ENCODE measurements around the gene CTDSPL.

CTDSPL gene

DNA sequence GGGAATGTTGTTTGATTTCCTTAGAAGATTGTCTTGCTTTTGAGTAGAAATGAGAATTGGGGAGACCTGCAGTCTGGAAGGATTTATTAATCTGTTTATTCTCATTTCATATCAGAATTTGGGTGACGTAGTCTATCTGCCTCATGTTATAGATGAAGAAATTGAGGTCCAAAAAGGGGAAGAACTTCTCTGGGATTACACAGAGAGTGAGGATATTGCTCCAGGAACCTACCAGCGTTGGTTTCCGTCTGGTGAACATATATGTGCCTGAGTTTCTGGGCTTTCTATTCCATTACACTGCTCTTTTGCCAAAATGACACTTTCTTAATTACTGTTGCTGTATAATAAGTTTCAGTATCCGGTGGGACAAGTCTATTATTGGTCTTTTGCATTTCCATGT lies 51.8 kb downstream of the CTDSPL start:
- no peaks in the 10 kb centered on the region for H3K9me3 ChIP-seq (ENCODE audit: insufficient read depth, low read length, severe bottlenecking)
- H4K20me1 ChIP-seq (ENCODE audit: insufficient read depth, low read length): peaks cover 46% of the 10 kb centered on the region; the same call in 1 of the 2 replicates
- H2AFZ ChIP-seq (ENCODE audit: low read depth, low read length): no peak overlapping the region
- H3K27me3 ChIP-seq (ENCODE audit: insufficient read depth, low read length, poor library complexity): no peaks in the 10 kb centered on the region
- H3K9ac ChIP-seq (ENCODE audit: low read depth, low read length): no peak overlapping the region
- TF ChIP-seq EZH2 (IDR thresholded peaks at IDR 0.05; ENCODE audit: borderline replicate concordance, low read depth, low read length, severe bottlenecking) (no peak), CTCF (IDR thresholded peaks at IDR 0.05; ENCODE audit: borderline replicate concordance, extremely low read depth, low read length, poor library complexity, severe bottlenecking) (no peak)
- DNase-seq (no peak), ATAC-seq (ENCODE audit: insufficient read depth, low read depth) (no peak)
- H3K4me3 ChIP-seq (ENCODE audit: low read depth in 1 of 2, low read length in 2 of 2): no peak overlapping the region
- no peaks in the 10 kb centered on the region for H3K36me3 ChIP-seq (ENCODE audit: insufficient read depth, low read length)
- no peak overlapping the region for H3K27ac ChIP-seq (ENCODE audit: low read length)
- no peak overlapping the region for H3K4me2 ChIP-seq (ENCODE audit: insufficient read depth, low read length)
- no peaks in the 10 kb centered on the region; the same call in 1 of the 2 replicates for H3K4me1 ChIP-seq (ENCODE audit: insufficient read depth, low read length)
- H3K79me2 ChIP-seq (ENCODE audit: insufficient read depth, low read length): peaks cover 22% of the 10 kb centered on the region; the same call in 1 of the 2 replicates

DNA sequence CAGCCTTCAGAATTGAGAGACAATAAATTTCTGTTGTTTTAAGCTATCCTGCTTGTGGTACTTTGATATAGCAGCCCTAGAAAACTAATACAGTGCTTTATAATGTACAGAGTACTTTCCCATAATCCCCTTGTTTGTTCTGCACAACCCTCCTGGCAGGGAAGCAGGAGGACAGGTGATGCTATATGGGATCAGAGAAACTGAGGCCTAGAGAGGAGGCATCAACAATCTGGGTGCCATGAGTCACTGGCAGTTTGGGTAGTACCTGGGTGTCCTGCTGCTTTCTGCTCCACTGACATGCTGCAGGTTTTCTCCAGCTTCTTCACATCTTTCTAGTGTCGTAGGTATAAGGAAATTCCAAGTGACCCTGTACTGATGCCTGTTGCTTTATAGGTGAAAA lies 55.0 kb downstream of the CTDSPL start:
- Histone ChIP-seq H2AFZ (ENCODE audit: low read depth, low read length) (no peak overlapping the region), H3K4me3 (ENCODE audit: low read depth in 1 of 2, low read length in 2 of 2) (no peak overlapping the region), H3K4me1 (ENCODE audit: insufficient read depth, low read length) (no peaks in the 10 kb centered on the region), H3K79me2 (ENCODE audit: insufficient read depth, low read length) (peaks cover 15% of the 10 kb centered on the region; the same call in 1 of the 2 replicates), H4K20me1 (ENCODE audit: insufficient read depth, low read length) (peaks cover 43% of the 10 kb centered on the region; the same call in 1 of the 2 replicates), H3K9ac (ENCODE audit: low read depth, low read length) (no peak overlapping the region), H3K36me3 (ENCODE audit: insufficient read depth, low read length) (no peaks in the 10 kb centered on the region), H3K27ac (ENCODE audit: low read length) (no peak overlapping the region), H3K27me3 (ENCODE audit: insufficient read depth, low read length, poor library complexity) (no peaks in the 10 kb centered on the region), H3K9me3 (ENCODE audit: insufficient read depth, low read length, severe bottlenecking) (no peaks in the 10 kb centered on the region), H3K4me2 (ENCODE audit: insufficient read depth, low read length) (no peak overlapping the region)
- DNase-seq: no peak
- no peak for ATAC-seq (ENCODE audit: insufficient read depth, low read depth)
- TF ChIP-seq EZH2 (IDR thresholded peaks at IDR 0.05; ENCODE audit: borderline replicate concordance, low read depth, low read length, severe bottlenecking): no peak
- no peak for TF ChIP-seq CTCF (IDR thresholded peaks at IDR 0.05; ENCODE audit: borderline replicate concordance, extremely low read depth, low read length, poor library complexity, severe bottlenecking)

DNA sequence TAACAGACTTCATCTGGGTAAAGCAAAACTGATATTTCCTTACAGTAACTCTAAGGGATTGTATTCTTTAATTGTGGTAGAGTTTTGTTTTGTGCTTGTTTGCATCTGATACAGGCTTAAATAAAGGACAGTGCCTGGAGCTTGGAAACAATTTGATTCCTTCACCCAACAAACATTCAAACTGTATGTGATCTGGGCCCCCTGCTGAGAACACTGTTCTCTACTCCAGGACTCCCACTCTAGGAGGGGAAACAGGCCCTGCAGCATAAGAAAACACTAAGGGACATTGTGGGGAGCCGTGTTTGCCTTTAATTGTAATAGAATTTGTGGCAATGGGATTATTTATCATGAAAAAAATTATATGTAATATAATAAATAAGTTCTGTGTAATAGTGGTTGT lies 56.9 kb downstream of the CTDSPL start:
- TF ChIP-seq EZH2 (IDR thresholded peaks at IDR 0.05; ENCODE audit: borderline replicate concordance, low read depth, low read length, severe bottlenecking) (no peak), CTCF (IDR thresholded peaks at IDR 0.05; ENCODE audit: borderline replicate concordance, extremely low read depth, low read length, poor library complexity, severe bottlenecking) (no peak)
- H3K27ac ChIP-seq (ENCODE audit: low read length): no peak overlapping the region

More for the DNA sequence above, 56.9 kb downstream of the CTDSPL start:
- Histone ChIP-seq H3K9me3 (ENCODE audit: insufficient read depth, low read length, severe bottlenecking) (no peaks in the 10 kb centered on the region), H3K27me3 (ENCODE audit: insufficient read depth, low read length, poor library complexity) (no peaks in the 10 kb centered on the region), H3K79me2 (ENCODE audit: insufficient read depth, low read length) (peaks cover 11% of the 10 kb centered on the region; the same call in 1 of the 2 replicates), H3K36me3 (ENCODE audit: insufficient read depth, low read length) (no peaks in the 10 kb centered on the region), H2AFZ (ENCODE audit: low read depth, low read length) (no peak overlapping the region), H3K9ac (ENCODE audit: low read depth, low read length) (no peak overlapping the region), H3K4me3 (ENCODE audit: low read depth in 1 of 2, low read length in 2 of 2) (no peak overlapping the region), H4K20me1 (ENCODE audit: insufficient read depth, low read length) (peaks cover 37% of the 10 kb centered on the region; the same call in 1 of the 2 replicates), H3K4me2 (ENCODE audit: insufficient read depth, low read length) (no peak overlapping the region), H3K4me1 (ENCODE audit: insufficient read depth, low read length) (no peaks in the 10 kb centered on the region)
- ATAC-seq (ENCODE audit: insufficient read depth, low read depth): no peak
- DNase-seq: no peak
